UCSD-AML1 (cell line): ENCODE data around the gene PGA4.
"Not testable (repeated sequence)": the region's sequence is repeated elsewhere in the genome, so short reads cannot be mapped to it uniquely, and the experiment has no call there.

Experiments
- DNase-seq: peaks from one replicate; lab custom pipeline; 2025; ENCODE audit not compliant: unreplicated experiment; lab: John Stamatoyannopoulos, UW

The PGA4 gene

GRCh38 chr11:61248071-61248470 is 25.9 kb downstream of the PGA4 start:
- not testable (repeated sequence) for DNase-seq

DNA sequence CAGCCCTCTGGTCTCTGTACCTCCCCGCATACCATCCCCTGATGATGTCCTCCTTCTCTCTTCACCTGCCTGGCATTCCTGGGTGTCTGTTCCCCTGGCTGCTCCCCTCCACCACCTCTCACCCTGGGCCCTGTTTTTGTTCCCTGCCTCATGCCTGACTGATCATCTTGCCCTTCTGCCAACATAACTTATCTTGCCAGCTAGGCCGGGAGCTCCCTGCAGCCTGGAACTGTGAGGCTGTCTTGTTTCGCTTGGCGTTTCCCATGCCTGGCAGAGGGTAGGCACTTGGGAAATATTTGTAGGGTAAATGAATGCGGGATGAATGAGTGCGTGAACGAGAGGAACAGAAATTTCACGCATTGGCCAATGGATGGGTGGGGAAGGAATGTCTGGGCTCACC is 27.1 kb downstream of the PGA4 start:
- not testable (repeated sequence) for DNase-seq

DNA sequence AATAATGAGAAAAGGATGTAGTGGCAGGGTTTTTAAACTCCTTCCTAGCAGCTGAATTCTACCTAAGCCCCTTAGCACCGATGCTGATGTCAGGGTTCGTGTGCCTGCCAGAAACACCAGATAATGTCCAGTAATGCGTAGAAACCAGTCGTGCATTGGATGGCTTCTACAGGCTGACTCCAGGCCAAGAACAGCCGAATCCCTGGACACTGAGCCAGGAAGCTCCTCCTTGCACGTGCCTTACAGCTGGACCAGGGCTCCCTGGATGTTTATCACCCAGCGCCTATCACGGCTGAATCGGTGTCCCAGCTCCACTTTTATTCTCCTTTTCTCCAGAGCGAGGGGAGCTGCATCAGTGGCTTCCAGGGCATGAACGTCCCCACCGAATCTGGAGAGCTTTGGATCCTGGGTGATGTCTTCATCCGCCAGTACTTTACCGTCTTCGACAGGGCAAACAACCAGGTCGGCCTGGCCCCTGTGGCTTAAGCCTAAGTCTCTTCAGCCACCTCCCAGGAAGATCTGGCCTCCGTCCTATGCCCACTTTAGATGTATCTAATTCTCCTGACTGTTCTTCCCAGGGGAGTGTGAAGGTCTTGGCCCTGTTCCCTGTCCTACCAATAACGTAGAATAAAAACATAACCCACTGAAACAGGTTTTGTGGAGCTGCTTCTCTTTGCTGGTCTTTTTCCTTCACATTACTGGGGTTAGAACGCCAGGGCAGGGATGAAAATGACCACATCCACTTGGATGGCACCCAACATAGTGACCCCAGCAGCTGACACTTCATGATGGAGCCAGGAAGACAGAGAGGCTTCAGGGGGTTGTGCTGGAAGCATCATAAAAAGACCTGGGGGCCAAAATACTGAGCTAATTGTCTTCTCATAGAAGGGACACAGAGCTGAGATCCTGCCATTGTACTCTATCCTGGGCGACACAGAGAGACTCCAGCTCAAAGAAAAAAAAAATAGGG is 28.9 kb downstream of the PGA4 start:
- DNase-seq = not testable (repeated sequence)

DNA sequence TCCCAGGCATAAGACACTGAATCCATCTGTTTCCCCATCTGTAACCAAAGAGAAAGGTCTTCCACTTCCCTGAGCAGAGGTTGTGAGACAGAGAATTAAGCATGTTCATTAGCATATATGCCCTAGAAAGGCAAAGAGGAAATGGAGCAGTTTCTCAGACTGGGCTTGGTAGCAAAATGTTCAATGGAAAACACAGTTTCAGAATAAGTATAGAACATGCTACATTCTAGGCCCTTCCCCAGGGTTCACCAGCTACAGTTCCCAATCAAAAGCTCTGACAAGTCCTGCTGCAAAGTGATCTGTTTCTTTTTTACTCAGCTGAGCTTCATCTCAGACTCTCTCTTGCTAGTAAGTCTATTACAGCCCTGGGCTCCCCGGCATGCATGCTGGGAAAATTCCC is 30.2 kb downstream of the PGA4 start:
- DNase-seq = not testable (repeated sequence)

- peak; percentile 56 for DNase-seq
These were observed 32.4 kb downstream of the PGA4 start for GRCh38 chr11:61254403-61255025.

DNA sequence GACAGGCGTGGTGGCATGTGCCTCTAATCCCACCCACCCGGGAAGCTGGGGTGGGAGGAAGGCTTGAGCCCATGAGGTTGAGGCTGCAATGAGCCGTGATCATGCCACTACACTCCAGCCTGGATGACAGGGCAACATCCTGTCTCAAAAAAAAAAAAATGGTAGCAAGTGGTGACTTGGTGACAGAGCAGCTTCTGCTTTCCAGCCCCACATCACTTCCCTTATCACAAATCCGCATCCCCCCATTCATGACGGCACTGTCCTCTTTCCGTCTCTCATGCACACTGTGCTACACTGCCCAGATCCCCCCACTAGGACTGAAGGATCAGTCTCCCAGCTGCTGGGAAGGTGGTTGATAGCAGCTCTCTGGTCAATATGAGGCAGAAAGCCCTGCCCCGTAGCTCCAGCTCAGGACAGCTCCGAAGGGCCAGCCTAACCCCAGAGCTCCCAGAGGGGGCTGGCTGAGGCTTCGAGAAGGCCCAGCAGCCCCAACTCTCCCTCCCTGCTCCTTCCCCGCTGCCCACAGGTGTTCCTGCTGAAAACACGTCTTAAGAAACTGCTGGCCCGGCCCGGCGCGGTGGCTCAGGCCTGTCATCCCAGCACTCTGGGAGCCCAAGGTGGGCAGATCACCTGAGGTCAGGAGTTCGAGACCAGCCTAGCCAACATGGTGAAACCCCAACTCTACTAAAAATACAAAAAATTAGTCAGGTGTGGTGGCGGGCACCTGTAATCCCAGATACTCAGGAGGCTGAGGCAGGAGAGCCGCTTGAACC is 34.7 kb downstream of the PGA4 start:
- DNase-seq = peak; percentile 28

DNA sequence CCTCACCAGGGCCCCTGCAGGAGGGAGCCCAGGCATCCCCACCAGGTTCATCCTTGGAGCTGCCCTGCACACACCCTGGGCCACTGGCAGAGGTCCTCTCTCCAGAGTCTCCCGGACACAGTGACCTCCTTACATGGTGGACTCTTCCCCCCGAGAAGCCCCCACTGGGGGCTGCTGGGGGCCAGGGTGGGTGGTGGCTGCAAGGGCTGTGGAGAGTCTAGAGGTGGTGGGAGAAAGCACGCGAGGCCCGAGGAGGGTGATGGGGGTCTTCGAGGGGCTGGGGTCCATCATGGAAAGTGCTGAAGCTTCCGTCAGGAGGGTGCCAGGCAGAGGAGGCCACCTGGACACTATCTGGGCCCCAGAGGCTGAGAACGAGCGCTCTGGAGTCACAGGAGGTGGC is 36.4 kb downstream of the PGA4 start:
- no peak for DNase-seq

DNA sequence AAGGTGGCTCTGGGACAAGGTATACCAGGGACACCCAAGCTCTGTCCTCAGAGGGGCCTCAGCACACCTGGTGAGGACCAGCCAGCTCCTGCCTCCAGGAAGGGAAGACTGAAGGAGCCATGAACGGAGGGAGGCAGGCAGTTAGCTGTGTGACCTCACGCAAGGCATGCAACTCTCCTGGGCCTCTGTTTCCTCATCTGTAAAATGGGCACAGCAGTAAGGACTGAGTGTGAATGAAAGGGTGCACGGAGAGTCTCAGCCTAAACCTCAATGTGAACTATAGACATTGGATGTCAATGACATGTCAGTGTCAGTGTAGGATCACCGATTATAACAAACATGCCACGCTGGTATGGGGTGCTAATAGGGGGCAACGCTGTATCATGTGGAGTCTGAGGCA is 37.2 kb downstream of the PGA4 start:
- no peak for DNase-seq

DNA sequence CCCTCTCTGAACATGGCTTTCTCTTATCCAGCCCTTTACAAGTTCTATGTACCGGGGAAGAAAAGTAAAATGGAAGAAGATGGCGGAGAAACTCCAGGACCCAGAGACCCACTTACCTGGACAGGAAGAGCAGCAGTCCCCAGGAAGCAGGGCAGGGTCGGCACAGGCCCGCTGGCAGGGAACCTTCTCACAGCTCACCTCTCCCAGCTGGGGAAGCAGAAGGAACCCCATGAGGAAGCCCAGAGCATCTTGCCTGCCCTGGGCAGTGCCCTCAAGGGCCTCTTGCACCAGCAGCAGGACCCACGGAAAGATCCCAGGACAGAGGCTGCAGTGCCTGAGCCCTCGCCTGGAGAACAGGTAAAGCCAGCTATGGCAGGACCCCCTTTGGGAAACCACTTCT is 42.2 kb downstream of the PGA4 start:
- DNase-seq = no peak

- no peak for DNase-seq
These were observed 42.6 kb downstream of the PGA4 start for GRCh38 chr11:61264795-61265194.

DNA sequence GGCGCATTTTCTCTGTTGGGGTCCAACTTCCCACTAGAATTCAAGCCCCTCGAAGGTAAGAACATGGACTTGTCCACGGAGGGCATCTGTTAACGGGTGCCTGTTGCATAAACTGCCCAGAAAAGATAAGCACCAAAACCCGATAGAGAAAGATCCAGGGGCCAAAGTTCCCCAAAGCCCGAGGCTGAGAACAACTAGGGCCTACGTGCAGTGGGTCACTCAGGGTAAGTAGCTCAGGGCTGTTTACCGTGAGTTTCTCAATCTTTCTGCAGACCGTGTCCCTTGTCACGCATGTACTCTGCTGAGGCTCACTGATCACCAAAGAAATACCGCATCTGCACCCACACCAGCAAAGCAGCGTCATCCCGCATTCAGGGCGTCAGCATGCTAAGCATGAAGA is 43.2 kb downstream of the PGA4 start:
- no peak for DNase-seq

- DNase-seq = no peak
These were observed 44.5 kb downstream of the PGA4 start for GRCh38 chr11:61266602-61267001.

- no peak for DNase-seq
These were observed 45.3 kb downstream of the PGA4 start for GRCh38 chr11:61267437-61267841.

- DNase-seq = no peak
These were observed 46.6 kb downstream of the PGA4 start for GRCh38 chr11:61268588-61269250.

GRCh38 chr11:61270354-61271076 is 48.4 kb downstream of the PGA4 start:
- DNase-seq = no peak

DNA sequence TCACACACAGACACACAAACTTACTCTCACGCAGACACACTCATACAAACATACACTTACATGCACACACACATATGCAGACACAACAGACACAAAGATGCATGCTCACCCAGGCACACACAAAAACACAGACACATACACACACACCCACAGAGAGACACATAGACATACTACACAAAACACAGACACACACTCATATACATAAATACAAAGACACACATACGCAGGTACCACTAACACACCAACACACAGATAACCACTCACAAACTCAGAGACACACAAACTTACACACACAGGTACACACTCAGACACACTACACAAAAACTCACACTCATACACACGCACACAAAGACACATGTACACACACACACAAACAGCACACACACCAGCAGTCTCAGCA is 50.6 kb downstream of the PGA4 start:
- no peak for DNase-seq

GRCh38 chr11:61273178-61274078 is 51.3 kb downstream of the PGA4 start:
- DNase-seq = no peak

GRCh38 chr11:61274084-61274483 is 51.9 kb downstream of the PGA4 start:
- DNase-seq = no peak

GRCh38 chr11:61275191-61275590 is 53.0 kb downstream of the PGA4 start:
- DNase-seq = no peak
